Fibroblast of the aortic adventitia (primary cell): Measurements from ENCODE around the gene PRSS1. TPM values are rescaled to one million over a fixed set of nuclear protein-coding genes. Genes with fewer than 3 reads are reported as not detected.
"Not testable (repeated sequence)": the region's sequence is repeated elsewhere in the genome, so short reads cannot be mapped to it uniquely, and the experiment has no call there.

Experiments
- DNase-seq: peaks from one replicate; pipeline ENCODE4 v3.0.0-alpha.2; 2010; ENCODE audit warnings: low read depth
- H3K4me3 ChIP-seq: 2 replicates; pipeline ENCODE4 v1.5.1; 2011; ENCODE audit warnings: low read depth, mild to moderate bottlenecking, control low read depth, low read length, moderate library complexity
- total RNA-seq: library from RNA; depleted of rRNA; stranded (reverse); fragments of >200 nt; gene quantifications from 2 replicates; pipeline ENCODE4 v1.2.3, GENCODE V29; 2012; ENCODE audit warnings: low replicate concordance
- TF ChIP-seq, protein P1 (sequence below): IDR thresholded peaks from 2 replicates; pipeline ENCODE4 v1.5.1; 2011; ENCODE audit warnings: mild to moderate bottlenecking, low read length, control low read depth, inconsistent platforms; ENCODE audit not compliant: insufficient read depth

Gene PRSS1
- total RNA-seq, 1 donor: not detected

DNA sequence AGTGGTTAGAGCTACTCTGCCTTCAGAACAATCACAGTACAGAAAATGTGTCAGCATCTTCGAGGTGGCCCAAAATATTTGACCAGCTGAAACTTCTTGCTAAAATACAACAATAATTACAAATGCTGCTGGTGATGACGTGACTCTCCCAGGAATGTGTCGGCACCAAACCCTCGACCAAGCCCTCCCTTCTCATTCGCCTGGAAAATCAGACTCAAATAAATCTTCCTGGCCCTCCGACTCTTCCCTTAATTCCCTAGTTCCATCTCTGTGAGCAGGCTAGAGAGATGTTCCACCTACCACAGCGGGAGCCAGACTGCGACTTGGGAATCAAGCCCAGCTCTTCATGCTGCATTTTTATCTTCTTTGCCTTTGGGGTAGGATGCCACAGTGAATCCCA, 25.6 kb downstream of the PRSS1 start:
- DNase-seq: peak; percentile 36
- no peak overlapping the region for H3K4me3 ChIP-seq
- TF ChIP-seq, protein P1, sequence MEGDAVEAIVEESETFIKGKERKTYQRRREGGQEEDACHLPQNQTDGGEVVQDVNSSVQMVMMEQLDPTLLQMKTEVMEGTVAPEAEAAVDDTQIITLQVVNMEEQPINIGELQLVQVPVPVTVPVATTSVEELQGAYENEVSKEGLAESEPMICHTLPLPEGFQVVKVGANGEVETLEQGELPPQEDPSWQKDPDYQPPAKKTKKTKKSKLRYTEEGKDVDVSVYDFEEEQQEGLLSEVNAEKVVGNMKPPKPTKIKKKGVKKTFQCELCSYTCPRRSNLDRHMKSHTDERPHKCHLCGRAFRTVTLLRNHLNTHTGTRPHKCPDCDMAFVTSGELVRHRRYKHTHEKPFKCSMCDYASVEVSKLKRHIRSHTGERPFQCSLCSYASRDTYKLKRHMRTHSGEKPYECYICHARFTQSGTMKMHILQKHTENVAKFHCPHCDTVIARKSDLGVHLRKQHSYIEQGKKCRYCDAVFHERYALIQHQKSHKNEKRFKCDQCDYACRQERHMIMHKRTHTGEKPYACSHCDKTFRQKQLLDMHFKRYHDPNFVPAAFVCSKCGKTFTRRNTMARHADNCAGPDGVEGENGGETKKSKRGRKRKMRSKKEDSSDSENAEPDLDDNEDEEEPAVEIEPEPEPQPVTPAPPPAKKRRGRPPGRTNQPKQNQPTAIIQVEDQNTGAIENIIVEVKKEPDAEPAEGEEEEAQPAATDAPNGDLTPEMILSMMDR: no peak

DNA sequence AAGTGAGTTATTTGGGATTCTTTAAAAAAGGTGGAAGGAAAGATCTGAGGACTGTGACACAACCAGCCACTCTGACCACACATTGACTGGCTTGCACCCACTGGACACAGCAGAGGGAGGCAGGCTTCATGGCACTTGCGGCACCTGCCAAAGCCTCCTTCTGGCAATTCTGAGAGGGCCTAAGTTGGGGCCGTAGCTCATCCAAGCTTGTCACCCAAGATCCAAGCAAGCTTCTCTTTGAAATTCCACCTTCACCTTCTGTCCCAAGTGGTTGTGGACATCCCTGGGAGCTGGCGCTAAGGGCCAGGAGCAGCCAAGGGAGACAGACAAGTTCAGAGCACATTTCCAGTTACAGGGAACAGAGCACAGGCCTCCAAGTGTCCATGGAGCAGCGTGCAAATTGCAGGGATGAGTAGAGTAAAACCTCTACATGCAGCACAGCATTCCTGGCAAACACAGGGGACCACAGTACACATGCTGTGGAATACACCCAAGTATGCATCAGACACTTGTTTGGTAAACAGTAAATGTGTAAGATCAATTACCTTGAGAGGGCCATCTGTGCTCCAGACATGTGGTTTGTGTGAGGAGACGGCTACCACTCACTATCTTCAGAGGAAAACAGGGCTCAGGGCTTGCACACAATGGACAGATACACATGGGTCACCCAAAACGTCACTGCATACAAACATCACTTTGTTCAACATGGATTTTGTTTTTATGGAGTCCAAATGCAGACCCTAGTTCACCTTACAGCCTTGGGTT, 26.3 kb downstream of the PRSS1 start:
- not testable (repeated sequence) for H3K4me3 ChIP-seq, DNase-seq

DNA sequence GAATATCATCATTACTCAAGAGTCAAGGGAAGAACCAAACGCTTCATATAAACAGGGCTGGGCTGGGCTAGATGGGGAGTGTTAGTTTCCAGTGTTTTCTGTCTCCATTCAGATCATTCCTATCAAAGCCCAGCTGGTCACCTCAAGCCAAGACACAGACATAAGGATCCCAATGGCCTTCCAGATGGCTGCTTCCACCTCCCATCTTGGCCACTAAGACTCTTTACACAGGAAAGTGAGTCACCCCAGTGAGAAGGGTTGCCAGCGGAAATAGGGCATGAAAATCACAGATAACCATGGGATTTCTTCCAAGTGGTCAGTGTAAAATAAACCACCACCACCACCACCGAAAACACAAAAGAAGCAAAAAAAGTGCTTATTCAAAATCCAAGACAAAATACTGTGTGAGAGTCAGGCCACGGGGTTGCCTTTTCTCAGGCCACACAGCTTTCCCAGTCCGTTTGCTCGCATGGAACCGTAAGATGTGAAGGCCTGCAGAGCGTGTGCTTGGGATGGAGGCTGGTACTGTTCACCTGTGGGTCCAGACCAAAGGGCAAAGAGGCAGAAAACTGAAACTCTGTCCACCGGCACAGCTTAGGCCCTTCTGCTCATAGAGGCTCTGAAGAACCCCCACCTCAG, 27.1 kb downstream of the PRSS1 start:
- TF ChIP-seq, protein P1: no peak
- no peak overlapping the region for H3K4me3 ChIP-seq
- peak; percentile 90 for DNase-seq

DNA sequence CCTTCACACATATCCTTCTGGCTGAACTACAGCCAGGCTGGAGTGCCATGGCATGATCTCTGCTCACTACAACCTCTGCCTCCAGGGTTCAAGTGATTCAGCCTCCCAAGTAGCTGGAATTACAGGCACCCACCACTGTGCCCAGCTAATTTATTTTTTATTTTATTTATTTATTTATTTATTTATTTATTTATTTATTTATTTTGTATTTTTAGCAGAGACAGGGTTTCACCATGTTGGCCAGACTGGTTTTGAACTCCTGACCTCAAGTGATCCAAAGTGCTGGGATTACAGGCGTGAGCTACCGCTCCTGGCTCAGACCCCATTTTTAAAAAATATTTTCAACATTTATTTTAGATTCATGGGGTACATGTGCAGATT, 27.6 kb downstream of the PRSS1 start:
- not testable (repeated sequence) for H3K4me3 ChIP-seq, DNase-seq

DNA sequence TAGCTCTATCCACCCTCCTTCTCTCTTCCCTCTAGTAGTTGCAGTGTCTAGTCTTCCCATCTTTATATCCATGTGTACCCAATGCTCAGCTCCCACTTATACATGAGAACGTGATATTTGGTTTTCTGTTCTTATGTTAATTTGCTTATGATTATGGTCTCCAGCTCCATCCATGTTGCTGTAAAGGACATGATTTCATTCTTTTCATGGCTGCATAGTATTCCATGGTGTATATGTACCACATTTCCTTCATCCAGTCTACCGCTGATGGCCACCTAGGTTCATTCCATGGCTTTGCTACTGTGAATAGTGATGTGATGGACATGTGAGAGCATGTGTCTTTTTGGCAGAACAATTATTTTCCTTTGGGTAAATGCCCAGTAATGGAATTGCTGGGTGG, 28.0 kb downstream of the PRSS1 start:
- peak; percentile 27 for DNase-seq
- H3K4me3 ChIP-seq: no peak overlapping the region
- TF ChIP-seq, protein P1: no peak

DNA sequence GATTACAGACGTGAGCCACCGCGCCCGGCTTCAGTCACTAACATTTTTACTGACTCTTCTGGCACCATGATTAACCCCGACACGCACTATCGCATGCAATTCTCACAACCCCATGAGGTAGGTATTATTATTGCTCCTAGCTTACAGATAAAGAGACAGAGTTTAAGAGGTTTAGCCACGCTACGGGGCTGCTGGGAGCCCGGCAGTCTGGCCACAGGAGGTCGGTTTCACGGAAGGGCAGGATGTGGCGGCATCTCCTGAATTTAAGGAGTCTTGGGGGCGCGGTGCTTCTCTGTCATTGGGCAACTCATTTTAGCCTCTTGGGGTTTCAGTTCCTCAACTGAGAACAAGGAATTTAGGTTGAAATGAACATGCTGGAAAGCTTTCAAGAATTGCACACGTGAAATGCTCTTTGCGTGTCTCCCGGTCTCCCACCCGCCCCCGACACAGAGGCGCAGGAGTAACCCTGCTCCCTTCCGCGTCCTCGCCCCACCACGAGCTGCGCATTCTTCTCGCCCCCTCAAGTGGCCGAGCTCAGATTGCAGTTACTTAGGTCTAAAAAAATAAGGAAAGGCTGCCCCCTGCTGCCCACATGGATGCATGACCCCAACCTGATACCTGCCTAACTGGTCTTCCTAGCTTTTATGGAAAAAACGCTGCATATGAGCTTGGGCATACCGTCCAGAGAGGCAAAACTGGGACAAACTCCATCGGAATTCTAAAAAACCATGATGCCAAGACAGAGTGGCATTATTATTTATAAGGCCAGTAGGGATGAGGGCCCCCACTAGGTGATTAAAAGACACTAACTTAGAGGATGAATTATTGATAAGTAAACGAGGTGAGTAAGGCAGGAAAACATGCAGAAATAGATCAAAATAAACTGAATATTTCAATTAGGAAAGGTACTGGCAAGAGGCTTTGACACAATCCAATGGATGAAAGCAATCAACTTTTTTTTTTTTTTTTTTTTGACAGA, 33.9 kb downstream of the PRSS1 start:
- TF ChIP-seq, protein P1: peak; percentile 93
- peak overlapping the region; percentile 52 for H3K4me3 ChIP-seq

DNA sequence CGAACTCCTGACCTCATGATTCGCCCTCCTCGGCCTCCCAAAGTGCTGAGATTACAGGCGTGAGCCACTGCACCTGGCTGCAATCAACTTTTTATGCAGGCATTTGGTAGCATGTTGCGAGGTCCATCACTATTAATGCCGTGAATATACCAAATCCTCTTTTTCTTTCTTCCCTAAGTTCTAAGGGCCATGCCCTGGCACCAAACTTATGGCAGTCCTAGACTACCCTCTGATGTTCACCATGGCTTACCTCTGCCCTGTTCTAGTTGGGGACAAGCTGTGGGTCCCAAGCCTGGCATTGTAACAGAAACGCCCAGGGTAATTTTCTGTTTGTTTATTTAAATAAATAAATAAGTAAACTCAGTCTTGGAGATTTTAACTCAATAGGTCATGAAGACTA, 34.8 kb downstream of the PRSS1 start:
- no peak for DNase-seq
- H3K4me3 ChIP-seq: no peak overlapping the region
- TF ChIP-seq, protein P1: no peak

More for the DNA sequence above, 33.9 kb downstream of the PRSS1 start:
- DNase-seq: peak; percentile 94
